Ovary (tissue), 3 donors: ENCODE data around the gene FMN1.

ENCODE experiments used
- CTCF ChIP-seq, 3 donors: fragments of 450-650 bp in 2 of 3; fragments of 200-600 bp in 1 of 3; IDR thresholded peaks; one replicate each; pipeline versions ENCODE4 v1.5.1 to v1.8.0; 2016 to 2022; ENCODE audit warnings: antibody characterized with exemption in 3 of 3, mild to moderate bottlenecking in 1 of 3
- POLR2A ChIP-seq: fragments of 450-650 bp; IDR thresholded peaks from one replicate; pipeline ENCODE4 v1.6.1; 2017; ENCODE audit warnings: antibody characterized with exemption, mild to moderate bottlenecking, moderate library complexity
- donor health status: DM: no; HTN: no; CAD: no.

DNA sequence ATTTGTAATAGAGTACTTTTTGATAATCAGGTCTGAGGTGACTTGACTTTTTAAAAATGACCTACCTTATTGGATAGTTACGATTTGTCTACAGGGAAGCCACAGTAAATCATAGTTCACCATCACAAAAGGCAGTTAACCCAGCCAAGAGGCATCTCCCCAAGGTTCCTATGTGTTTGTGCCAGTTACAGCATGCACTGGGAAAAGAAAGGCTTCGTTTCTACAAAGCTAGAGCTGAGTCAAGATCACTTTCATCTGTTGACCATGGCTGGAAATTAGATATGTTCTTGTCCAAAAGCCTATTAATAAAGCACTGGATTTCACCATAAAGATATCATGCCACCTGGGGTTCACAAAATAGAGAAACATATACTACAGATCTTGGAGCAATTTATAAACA lies 336.8 kb downstream of the FMN1 start:
- TF ChIP-seq CTCF (IDR thresholded peaks at IDR 0.05), result no peak
- no peak for TF ChIP-seq POLR2A
